GM18909 (cell line): ENCODE data around the gene CDK10.

ENCODE experiments used
- ATAC-seq: cut with Tn5 transposase; IDR thresholded peaks from one replicate; pipeline ENCODE4 v1.9.1; 2021; ENCODE audit warnings: mild to moderate bottlenecking; ENCODE audit not compliant: unreplicated experiment, poor library complexity

The CDK10 gene, protein sequence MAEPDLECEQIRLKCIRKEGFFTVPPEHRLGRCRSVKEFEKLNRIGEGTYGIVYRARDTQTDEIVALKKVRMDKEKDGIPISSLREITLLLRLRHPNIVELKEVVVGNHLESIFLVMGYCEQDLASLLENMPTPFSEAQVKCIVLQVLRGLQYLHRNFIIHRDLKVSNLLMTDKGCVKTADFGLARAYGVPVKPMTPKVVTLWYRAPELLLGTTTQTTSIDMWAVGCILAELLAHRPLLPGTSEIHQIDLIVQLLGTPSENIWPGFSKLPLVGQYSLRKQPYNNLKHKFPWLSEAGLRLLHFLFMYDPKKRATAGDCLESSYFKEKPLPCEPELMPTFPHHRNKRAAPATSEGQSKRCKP

DNA sequence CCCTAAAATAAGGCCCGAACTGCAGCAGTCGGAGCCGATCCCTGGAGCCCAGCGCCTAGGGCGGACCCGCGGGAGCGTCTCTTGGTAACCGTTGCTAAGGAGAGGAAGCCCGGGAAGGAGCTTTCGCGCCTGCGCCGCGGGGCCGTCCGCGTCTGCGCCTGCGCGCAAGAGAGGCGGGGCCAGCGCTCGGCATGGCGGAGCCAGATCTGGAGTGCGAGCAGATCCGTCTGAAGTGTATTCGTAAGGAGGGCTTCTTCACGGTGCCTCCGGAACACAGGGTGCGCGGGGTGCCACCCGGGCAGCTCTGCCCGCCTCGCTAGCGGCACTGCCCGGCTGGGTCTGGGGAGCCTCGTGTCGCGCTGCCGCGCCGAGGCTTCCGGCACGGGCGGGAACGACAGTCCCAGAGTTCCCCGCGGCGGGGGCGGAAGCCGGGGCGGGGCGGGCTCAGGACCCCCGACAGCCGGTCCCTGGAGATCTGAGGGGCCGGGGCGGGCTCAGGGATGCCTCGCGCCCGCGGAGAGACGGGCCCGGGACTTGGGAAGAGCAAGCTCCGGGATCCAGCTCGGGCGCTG, at the start of gene CDK10:
CDK10 (plus strand) TSS at position 170 of the 572 bp plus-strand sequence; CDS start at position 192, 22 bp downstream.
- peak; percentile 83 for ATAC-seq

DNA sequence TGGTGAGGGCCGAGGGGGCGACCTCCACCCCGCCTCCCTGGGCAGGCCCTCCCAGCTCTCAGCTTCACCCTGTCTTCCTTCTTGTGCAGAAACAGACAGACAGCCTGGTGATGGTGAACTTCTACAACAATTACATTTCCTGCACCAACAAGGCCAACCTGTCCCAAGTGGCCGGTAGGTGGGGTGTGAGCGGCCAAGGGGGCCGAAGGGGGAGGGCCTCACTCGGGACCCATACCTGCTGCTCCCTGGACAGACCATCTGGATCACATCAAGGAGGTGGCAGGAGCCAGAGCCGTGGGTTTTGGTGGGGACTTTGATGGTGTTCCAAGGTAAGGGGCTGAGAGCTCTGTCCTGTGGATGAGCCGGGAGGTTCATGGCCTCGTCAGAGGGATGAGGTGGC, 49.1 kb upstream of the CDK10 start:
- no peak for ATAC-seq

DNA sequence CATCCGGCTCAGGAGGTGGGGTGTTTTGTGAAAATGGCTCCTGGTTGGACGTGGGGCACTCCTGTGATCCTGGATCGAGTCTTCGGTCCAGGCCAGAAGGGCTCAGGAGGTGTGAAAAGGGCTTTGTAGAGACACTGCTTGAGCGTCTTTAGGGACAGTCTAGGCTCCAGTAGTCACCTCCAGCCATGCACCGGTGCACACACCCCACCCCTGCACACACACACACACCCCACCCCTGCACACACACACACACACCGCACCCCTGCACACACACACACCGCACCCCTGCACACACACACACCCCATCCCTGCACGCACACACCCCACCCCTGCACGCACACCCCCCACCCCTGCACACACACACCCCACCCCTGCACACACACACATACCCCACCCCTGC, 48.0 kb upstream of the CDK10 start:
- ATAC-seq = no peak

DNA sequence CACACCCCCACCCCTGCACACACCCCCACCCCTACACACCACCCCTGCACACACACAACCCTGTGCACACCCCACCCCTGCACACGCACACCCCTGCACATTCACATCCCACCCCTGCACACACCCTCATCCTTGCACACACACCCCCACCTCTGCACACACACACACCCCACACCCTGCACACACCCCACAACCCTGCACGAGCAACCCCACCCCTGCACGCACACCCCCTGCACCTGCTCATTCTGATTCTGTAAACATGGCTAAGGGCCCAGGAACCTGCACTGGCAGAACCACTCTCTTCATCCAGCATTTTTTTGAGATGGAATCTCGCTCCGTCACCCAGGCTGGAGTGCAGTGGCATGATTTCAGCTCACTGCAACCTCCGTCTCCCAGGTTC, 47.1 kb upstream of the CDK10 start:
- no peak for ATAC-seq

DNA sequence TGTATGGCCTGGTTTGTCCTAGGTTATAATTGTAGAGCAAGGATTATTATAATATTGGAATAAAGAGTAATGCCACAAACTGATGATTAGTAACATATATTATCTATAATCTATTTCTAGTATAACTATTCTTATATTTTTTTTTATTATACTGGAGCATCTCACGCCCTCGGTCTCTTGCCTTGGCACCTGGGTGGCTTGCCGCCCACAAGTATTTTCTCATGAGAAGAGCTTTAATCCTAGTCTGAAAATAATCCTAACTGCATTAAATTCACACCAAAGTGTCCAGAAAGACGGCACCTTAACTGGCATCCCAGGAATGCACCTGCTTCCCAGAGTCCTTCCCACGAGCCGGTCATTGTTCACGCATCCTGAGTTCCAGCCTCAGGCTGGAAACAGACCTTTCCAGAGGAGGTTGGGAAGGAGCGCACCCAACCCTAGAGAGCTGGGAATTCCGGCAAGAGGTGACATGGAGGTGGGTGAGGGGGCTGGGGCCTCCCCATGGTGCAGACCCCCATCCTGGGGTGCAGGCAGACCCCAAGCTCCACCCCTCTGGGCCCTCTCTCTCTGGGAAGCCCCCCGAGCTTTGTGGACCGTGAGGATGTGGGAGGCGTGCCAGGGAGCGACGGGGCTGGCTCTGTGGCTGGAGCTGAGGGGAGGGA, 44.9 kb upstream of the CDK10 start:
- ATAC-seq = no peak

DNA sequence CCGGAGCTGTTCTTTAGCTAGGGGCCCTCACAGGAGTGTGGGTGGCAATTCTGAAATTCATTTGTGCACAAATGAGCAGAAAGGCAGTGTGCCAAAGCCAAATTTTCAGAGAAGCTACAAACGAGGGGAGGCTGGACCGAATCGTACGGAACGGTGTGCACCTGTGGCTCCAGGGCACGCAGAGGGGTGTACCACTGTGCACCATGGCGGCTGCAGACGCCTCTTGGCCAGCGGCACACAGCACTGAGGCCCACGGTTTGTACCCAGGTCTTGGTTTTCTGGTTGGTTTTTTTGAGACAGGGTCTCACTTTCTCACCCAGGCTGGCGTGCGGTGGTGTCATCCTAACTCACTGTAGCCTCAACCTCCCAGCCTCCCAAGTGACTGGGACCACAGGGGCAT, 43.9 kb upstream of the CDK10 start:
- ATAC-seq = no peak

DNA sequence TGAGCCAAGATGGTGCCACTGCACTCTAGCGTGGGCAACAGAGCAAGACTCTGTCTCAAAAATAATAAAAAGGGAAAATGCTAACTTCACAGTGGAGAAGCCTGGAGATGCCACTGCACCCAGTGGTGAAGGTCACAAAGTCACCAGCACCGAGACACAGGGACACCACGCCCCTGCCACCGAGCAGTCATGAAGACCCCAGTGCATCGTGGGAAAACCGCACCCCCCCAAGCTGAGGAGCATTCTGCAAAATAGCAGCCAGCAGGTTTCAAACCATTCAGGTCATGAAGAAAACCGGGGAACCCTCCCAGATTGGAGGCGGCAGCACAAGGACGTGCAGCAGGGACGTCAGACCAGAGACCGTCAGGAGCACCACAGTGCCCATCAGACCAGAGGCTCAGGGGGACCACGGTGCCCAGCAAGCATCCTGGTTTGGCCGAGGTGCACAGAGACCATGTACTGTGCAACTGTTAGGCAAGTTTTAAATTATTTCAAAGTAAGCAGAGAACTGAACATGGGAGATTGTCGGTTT, 42.7 kb upstream of the CDK10 start:
- ATAC-seq = no peak

DNA sequence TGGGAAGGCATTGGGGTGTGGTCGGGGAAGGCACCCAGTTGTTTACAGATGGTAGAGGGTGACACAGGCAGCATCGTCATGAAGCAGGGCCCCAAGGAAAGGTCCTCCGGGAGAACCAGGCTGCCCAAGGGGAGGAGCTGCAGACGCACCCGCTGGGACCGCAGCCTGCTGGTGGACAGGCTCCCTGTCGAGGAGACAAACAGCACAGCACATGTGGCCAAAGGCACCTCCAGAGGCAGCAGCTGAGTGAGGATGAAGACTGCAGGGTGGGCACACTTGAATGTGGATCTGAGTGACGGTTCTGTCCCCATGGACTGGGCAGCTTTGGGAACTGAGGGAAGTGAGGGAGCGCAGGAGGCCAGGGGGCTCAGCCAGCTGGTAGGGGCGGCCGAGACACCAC, 41.4 kb upstream of the CDK10 start:
- no peak for ATAC-seq

DNA sequence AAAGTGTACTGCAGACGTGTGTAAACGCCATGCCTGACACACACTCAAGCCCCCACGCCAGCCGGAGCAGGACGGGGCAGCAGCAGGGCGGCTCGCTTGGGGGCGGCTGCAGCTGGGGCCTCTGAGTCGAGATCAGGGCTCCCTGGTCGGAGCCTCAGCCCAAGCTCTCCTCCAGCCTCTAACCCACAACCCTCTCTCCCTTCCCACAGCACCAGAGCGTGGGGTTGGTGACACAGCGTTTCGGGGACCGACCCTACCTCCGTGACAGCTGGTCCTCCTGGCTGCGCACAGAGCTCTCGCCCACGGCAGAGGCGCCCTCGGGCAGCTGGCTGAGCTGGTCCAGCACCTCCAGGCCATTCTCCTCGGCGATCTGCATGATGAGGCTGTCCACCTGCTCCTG, 40.2 kb upstream of the CDK10 start:
- ATAC-seq = no peak

DNA sequence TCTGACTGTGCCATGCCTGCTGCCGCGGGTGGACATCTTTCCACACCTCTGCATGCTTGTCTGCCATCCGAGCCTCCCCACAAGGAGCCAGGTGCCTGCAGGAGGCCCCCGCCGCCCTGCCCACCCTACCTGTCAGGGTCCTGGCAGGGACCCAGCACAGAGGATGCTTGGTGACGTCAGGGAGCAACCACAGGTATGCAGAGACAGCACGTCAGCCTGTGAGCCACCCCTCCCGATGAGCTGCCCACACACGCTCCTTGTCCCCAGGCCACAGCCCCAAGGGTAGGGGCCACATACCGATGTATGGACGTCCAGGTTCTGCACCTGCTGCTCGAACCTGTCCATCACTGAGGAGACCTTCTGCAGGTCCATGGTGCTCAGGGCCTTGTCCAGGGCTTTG, 39.6 kb upstream of the CDK10 start:
- ATAC-seq = no peak

DNA sequence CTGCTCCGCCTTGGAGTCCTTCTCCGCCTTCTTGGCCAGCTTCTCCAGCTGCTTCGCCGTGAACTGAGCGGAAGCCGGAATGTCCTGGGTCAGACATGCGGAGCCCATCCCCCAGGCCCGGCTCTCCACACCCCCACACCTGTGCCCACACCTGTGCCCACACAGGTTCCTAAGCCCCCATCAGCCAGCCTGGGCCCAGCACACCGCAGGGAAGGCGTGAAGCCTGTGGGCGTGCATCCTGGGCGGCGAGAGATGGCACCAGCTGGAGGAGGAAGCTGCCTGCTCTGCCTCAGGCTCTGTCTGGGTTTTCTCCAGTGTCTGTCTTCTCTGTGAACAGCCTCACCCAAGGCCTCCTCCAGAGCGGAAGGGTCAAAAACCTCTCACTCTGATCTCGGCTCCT, 34.9 kb upstream of the CDK10 start:
- ATAC-seq = no peak

DNA sequence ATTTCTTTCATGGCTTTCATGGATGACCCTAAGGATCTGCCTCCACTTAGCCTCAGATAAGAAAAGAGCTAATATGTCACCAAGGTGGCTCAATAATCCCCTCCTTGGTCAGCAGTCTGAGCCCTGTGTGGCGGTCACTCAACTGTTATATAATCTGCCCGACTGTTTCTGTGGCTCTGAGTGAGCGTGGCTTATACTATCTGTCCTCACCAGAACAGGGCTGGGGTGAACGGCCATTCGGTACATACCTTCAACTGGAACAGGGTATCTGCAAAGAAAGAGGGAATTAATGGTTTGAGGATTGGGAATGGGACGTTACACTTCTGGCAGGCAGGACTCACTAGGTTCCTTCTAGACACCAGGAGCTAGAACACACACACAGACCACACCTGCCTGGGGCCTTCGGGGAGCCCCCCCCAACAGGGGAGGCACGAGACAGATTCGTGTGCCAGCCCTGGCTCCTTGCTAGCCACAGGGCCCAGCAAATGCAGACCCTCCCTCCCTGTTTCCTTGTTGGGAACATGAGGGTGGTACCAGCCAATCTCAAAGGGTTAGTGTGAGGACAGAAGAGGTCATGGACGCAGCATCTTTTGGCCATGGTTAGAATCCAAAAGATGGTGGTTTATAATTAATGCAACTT, 32.7 kb upstream of the CDK10 start:
- no peak for ATAC-seq

DNA sequence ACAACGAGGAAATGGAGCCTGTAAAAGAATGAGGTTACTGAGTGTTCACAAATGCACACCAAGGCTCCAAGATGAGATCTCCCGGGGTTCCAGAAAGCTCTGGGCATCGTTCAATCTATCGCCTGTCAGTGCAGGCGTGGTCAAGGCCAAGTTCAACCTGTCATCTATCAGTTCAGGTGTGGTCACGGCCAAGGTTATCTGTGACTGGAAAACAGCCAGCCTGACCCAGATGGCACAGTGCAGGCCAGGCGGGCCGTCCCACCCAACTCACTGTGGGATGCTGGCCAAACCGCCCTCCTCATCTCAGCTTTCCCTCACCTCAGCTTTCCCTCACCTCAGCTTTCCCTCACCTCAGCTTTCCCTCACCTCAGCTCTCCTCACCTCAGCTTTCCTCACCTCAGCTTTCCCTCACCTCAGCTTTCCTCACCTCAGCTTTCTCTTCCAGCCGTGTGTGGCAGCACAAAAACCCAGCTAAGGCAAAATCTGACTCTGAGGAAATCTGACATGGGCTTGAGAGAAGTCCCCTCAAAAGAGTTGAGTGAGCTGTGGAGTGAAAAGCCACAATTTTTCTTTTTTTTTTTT, 31.3 kb upstream of the CDK10 start:
- no peak for ATAC-seq

DNA sequence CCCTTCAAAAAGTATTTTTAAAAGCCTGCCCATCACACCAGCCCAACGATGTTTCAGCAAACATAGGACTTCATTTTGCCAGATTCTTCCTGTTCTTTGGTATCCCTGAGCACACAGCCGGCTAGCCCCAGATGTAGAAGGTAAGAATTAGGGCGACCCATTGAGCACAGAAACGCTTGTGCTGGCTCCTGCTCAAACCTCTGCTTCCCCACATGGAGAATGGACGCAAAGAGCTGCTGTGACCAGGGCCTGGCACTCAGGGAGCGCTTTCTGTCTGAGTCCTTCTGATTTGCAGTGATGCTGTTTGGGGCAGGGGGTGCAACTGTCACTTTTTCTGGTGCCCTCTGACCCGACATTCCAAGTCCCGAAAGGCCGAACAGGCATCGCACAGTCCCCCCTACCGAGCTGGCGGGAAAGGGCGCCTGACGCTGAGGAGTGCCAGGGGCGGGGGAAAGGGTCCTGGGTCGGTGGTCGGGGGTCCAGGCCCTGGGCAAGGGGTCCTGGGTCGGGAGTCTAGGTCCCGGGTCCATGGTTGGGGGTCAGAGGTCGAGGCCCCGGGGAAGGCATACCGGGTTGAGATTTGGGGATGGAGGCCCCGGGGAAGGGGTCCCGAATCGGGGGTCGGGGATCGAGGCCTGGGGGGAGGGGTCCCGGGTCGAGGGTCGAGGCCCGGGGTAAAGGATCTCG, 29.9 kb upstream of the CDK10 start:
- no peak for ATAC-seq

DNA sequence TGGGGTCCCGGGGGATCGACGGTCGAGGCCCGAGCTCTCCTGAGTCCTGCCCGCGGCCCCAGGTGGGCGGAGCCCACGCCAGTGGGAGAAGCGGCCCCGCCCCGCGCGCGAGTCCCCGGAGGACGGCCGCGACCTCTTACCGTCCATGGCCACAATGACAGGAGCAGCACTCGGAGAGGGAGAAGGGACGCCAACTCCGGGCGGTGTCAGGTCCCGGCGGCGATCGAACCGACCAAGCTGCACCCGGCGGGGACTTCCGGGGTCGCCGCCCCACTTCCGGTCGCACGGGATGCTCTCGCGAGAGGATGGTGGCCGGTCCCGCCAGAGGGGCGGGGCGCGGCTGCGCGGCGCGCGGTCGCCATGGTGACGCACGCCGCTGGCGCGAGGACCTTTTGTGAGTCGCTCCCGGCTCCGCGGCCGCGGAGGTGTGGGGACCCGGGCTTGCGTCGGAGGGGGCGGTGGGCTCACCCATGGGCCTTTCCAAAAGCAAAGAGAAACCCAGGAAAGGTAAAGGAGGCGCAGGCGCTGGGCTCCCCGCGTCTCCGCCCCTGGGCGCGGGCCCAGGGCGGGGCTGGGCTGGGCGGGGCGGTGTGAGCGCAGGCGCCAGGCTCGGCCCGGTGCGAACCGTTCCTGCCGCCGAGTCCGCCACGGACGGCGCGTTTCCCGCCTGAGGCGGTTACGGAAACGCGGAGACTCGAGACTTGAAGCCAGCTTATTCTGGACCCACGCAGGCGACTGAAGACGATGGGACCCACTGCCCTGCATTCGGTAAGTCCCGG, 28.9 kb upstream of the CDK10 start, which contains the start of the genes CHMP1A and SPATA33:
CHMP1A (minus strand) TSS at position 267 of the 779 bp plus-strand sequence; CDS start at position 147, 120 bp downstream.
SPATA33 (plus strand) TSS at position 395 of the 779 bp plus-strand sequence; CDS start at position 471, 76 bp downstream.
- peak; percentile 91 for ATAC-seq

DNA sequence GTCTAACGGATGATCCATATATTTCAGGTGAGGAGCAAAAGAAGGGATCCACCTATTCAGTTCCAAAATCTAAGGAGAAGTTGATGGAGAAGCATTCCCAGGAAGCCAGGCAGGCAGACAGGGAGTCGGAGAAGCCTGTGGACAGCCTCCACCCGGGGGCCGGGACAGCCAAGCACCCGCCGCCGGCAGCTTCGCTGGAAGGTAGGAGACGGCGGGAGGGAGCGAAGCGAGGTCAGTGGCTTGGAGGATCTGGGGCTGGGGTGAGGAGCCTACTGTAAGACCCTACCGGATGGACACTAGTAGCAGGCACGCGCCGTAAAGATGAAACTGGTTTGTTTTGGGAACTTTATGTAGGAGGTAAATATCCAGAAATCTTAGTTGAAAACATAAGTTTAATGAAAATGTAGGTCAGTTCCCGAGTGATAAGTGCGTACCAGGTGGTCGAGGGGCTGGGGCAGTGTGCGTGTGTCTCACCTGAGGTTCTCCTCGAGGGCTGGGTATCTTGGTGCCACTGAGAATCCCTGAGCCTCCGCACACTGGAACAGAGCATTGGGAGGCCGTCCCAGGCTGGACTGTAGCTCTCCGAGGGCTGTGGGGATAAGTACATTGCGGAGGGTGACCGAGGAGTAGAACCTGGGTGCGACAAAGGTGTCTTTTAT, 28.1 kb upstream of the CDK10 start:
- no peak for ATAC-seq

DNA sequence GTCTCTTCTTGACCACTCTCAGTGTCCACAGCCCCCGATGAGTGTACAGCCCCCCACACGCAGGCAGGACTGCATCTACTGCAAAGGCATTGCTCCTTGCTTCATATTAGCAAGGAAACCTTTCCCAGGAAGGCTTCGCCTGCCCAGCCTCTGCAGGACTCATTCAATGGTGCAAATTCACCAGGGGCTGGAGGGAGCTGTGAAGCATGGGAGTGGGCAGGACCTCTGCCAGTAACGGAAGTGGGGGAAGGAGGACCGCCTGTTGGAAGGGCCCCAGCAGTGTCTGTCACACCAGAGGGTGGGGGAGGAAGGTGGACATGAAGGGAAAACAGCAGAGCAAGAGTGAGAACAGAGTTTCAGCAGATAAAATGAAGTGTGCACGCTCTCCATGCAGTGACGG, 26.3 kb upstream of the CDK10 start:
- ATAC-seq = no peak

DNA sequence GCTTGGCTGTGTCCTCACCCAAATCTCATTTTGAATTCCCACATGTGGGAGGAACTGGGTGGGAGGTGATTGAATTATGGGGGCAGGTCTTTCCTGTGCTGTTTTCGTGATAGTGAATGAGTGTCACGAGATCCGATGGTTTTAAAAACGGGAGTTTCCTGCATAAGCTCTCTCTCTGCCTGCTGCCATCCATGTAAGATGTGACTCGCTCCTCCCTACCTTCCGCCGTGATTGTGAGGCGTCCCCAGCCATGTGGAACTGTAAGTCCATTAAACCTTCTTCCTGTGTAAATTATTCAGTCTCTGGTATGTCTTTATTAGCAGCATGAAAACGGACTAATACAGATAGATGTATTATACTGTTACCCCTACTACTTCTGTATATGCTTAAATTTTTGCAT, 25.3 kb upstream of the CDK10 start:
- no peak for ATAC-seq
